ENCODE results near the gene DNAJC1.
"Not testable (repeated sequence)": the region's sequence is repeated elsewhere in the genome, so short reads cannot be mapped to it uniquely, and the experiment has no call there.

DNAJC1 gene

DNA sequence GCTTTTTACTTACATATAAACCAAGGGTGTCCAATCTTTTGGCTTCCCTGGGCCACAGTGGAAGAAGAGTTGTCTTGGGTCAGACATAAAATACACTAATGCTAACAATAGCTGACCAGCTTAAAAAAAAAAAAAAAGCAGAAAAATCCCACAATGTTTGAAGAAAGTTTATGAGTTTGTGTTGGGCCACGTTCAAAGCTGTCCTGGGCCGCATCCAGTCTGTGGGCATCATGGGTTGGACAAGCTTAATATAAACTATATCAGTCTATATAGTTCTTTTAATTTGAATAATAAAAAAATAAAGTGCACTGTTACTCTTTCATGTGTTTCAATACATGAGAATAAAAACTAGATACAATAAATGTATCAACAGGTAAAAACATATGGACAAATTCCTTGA is 179.9 kb downstream of the DNAJC1 start:
- no peak for DNase-seq

DNA sequence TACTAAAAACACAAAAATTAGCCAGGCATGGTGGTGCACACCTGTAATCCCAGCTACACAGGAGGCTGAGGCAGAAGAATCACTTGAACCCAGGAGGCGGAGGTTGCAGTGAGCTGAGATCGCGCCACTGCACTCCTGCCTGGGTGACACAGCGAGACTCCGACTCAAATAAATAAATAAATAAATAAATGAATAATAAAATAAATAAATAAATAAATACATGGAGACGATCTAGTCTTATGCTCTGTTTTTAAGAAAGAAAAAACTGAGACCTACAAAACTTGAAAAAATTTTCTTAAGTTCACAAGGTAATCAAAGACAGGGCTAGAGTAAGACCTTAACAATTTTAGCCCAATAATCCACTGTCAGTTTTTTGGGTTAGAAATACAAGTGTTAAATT is 181.3 kb downstream of the DNAJC1 start:
- not testable (repeated sequence) for DNase-seq

DNA sequence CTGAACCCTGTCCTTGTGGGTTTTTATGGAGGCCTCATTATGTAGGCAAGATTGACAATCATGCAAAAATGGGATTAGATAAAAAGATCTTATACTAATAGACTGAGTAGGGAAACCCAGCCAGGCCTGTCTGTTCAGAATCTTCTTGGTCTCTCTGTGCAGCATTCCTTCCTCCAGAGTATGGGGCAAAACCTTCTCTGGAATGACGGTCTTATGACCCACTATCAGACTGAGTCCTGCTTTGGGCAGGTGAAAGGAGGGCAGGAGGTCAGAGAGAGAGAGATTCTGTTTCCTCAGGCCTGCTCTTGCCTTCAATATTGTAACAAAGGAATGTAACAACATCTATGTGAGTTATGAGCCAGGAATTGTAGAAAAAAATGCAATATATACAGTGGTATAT is 182.6 kb downstream of the DNAJC1 start:
- DNase-seq: no peak

DNA sequence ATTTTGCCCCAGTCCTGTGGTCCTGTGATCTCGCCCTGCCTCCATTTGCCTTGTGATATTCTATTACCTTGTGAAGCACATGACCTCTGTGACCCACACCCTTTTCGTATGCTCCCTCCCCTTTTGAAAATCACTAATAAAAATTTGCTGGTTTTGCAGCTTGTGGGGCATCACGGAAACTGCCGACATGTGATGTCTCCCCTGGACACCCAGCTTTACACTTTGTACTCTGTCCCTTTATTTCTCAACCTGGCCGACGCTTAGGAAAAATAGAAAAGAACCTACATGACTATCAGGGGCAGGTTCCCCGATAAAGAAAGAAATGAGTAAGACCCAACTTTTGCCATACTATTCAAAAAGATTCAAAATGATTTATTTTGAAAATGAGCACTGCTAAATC is 185.1 kb downstream of the DNAJC1 start:
- DNase-seq: not testable (repeated sequence)

DNA sequence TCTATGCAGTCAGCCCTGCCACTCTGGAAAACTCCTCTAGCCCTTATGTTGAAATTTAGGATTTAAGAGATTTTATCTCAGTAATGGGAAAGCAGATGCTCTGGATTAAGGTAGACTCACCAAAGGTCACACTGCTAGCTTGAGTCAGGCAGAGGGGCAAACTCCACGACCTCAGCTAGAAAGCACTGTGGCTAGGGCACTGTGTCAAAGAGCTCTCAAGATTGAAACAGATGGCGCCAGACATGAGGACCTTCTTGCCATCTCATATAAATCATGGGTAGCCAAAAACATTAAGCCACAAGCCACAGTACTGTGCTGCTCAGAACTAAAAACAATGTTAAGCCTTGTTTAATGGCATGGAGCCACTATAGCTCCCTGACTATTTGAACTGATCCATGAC is 188.7 kb downstream of the DNAJC1 start:
- no peak for DNase-seq

DNA sequence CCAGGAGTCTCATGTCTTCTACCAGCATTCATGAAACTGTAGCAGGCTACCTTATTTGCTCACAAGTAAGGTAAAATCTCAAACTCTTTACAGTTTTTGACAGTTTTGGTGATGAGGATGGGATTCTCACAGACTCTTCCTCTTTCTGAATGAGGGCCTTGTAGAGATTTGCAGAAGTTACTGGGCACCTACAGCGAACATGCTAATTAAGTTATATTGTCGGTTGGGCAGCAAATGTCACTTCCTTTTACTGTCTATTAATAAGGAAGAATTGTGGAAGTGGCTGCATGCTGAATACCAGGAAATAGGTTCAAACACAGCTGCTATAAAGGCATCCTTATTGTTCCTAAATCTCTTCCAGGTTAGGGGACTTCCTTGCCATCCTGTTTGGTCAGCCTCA is 189.6 kb downstream of the DNAJC1 start:
- DNase-seq: no peak

DNA sequence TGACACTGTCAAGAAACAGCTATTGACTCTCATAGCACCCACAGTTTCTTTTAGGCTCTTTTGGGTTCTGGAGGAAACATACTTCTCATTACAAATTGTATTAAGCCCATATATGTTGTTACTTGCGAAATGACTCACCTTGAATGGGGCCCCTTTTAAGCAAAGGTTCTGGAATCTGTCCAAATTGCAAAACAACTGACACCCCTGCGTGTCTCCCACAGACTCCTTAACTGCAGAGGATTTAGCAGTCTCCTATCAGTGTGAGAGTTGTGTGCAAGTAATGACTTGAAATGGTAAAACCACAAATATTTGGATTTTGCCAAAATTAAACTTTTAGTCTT is 192.3 kb downstream of the DNAJC1 start:
- no peak for DNase-seq

DNA sequence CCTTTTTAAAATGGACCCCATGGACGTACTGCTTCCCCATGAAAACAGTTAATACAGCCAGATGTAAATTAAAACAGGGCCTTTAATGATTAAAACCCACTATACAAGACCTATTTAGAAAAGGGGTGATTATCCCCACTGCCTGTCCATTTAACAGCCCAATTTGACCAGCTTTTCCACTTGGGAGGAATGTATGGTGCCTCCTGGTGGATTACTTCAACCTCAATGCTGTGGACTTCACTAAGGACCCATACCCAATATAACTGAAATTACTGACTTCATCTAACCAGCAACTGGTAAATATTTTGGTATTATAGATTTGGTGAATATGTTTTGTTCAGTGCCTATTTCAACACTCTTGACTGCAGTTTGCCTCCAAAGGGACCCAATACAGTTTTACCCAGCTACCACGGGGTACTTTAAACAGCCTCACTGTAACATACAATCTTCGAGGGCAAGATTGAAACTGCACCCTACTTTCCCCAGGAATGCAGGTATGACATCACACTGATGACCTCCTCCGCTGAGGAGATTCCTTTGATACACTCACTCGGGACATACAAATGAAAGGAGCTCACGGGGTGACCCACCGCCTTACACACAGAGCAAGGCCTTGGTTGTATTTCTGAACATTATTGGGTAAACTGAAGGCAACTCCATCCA is 192.8 kb downstream of the DNAJC1 start:
- DNase-seq: no peak

DNA sequence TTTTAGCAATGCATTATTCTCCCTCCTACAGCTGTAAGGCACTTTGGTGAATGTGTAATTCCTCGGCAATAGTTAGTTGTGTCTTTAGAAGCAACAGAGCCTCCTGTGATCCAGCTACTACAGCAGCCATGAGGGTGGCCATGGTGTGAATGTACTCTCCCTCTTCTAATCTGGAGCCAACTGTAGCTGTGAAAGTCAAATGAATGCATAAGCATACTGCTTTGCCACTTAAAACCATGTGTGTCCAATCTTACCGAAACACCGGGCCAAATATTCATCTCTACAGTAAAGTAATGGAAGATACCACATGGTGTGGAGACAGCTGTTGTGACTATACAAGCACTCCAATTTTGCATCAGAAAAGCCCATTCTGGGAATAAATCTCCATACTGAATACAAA is 195.0 kb downstream of the DNAJC1 start:
- no peak for DNase-seq

DNA sequence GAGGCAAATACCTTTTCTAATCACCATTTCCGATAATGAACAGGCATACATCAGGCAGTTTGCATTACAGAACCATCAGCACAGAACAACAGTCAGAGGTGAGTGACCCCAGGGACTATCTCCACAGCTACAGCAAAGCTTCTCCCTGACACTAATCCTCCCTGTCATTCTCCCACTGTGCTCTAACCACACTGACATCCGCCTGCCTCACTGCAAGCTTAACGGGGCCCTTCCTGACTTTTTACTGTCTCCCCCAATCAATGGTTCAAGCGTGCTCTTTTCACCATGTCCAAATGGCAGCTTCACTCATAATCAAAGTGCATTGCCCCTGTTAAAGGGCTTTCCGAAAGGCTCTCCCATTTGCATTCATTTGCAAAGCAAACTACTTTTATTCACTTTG is 196.3 kb downstream of the DNAJC1 start:
- DNase-seq: no peak

DNA sequence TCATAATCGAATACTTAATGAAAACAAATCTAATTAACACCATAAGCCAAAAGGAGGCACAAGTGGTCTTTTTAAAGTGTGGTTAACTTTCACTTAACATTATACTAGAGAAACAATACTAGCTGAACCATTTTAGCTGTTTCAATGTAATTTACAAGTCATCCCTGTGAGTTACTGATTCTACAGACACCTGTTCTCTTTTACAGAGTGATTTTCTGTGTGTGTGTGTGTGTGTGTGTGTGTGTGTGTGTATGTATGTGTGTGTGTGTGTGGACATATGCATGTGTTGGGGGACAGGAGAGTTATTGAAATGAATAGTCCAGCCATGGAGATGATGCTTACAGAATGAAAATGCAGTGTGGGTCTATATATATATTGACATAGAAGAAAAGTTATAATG is 200.2 kb downstream of the DNAJC1 start:
- DNase-seq: no peak

DNA sequence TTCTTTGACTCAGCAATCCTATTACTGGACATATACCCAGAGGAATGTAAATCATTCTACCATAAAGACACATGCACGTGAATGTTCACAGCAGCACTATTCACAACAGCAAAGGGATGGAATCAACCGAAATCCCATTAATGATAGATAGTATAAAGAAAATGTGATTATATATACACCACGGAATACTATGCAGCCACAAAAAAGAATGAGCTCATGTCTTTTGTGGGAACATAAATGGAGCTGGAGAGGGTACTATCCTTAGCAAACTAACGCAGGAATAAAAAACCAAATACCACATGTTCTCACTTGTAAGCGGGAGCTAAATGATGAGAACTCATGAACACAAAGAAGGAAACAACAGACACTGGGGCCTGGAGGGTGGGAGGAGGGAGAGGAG is 201.9 kb downstream of the DNAJC1 start:
- DNase-seq: no peak

DNA sequence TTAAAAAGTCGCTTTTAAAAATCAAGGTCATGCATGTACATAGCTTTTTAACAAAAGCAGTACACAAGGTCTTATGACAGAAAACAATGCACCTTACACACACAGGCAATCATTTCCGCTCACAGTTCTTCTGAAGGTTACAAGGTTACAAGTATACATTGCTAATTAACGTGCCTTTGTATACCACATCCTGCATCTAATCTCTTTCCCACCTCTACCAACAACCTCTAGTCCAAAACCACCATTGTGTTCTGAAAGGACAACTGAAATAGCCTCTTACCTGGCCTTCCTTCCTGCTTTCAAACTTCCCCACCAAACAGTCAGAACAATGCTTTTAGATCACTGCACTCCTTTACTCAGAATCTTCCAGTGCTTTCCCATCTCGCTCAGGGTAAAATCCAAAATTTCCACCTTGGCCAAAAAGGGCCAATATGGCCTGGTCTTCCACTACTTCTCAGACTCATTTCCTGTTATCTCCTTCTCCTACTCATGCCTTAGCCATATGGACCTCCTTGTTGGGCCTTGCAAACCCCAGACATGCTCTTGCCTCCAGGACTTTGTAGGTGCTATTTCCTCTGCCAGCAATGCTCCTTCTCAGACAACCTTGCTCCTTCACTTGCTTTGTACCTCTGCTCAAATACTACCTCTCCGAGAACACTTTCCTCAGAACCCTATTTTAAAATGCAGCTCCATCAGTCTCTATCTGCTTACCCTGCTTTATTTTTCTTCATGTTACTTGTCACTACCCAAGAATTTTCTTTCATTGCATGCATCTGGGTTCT is 205.4 kb downstream of the DNAJC1 start:
- DNase-seq: no peak

DNA sequence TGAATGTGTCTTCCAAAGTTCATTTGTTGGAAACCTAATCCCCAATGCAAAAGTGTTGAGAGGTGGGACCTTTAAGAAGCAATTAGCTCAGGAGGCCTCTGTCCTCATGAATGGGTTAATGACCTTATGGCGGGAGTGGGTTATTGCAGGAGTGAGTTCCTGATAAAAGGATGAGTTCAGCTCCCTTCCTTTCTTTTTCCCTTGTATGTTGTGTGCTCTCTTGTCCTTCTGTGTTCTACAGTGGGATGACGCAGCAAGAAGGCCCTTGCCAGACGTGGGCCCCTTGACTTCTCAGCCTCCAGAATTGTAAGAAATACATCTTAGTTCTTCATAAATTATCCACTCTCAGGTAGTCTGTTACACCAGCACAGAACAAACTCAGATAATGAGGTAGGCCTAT is 206.0 kb downstream of the DNAJC1 start:
- DNase-seq: no peak

DNA sequence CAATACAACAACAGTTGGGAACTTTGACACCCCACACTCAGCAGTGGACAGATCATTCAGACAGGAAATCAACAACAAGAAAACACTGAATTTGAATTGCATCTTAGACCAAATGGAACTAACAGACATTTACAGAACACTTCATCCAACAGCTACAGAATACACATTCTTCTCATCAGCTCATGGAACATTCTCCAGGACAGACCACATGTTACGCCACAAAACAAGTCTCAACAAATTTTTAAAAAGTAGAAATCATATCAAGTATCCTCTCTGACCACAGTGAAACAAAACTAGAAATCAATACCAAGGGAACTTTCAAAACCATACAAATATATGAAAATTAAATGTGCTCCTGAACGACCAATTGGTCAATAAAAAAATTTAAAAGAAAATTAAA is 212.3 kb downstream of the DNAJC1 start:
- no peak for DNase-seq

DNA sequence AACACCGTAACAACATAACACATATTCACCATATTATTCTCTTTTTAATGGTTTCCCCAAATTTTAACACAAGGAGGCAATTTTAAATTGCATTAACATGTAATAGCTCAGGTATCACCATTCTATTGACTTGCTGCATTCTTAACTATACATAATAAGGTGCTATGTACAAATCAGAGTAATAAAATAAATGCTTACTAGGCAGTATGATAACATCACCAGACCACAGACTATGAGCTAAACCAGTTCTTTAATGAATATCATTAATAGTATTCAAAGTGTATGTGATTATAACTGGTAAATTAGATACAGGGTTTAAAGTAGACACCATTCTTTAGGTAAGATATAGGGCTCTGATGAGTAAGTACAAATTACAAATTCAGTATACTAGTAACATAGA is 226.6 kb downstream of the DNAJC1 start:
- no peak for DNase-seq

DNA sequence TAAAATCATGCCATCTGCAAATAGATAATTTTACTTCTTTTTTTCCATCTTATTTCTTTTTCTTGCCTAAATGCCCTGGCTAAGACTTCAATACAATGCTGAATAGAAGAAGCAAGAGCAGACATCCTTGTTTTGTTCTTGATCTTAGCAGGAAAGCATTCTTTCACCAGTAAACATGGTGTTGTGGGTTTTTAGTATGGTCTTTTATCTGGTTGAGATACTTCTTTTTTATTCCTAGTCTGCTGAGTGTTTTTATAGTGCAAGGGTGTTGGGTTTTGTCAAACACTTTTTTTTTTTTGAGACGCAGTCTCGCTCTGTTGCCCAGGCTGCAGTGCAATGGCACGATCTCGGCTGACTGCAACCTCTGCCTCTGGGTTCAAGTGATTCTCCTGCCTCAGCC is 232.3 kb downstream of the DNAJC1 start:
- no peak for DNase-seq

DNA sequence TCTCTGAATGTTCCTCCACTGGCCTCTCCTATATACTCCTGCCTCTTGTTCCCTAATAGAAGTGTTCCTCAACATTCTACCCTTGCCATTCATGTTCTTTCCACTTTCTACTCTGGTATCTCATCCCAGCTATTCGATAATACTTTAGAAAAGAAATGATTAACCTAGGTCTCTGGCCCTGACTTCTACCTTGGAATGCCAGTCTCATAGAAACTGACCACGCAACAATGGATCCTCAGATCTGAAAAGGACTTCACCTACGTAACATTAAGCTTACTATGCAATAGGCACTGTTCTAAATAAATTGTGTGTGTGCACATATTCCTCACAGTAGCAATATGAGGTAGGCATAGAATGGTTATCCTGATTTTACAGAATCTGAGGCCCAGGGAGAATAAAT is 234.5 kb downstream of the DNAJC1 start:
- no peak for DNase-seq

DNA sequence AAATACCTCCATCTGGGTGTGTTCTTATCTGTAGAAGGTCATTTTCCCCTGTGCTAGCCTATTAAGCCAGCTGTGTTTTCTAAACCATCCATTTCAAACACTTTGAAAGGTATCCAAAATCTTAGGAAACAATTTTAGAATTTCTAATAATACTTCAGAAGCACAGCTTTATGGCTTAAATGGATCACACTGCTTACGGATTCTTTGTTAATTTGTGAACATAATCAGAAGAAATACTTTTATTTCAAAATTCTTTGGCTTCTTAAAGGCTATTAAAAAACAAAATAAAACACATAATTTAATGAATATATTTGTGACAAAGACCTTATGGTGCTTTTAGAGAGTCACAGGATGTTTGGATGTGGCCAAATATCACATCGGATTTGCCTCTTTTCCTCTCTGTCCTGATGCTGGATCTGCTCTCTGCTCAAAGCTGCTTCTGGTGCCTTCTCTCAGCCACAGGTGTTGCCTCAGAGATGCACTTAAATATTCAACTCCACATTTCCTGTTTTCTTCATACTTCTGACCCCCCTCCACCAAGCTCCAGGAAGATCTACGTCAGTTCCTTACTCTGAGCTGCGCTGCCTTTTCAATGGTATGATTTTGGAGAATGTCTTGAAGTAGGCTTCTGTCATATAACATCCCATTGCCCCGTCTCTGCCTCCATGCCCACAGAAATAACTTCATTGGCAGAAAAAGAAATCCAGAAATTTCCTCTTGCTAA is 238.9 kb downstream of the DNAJC1 start:
- no peak for DNase-seq

DNA sequence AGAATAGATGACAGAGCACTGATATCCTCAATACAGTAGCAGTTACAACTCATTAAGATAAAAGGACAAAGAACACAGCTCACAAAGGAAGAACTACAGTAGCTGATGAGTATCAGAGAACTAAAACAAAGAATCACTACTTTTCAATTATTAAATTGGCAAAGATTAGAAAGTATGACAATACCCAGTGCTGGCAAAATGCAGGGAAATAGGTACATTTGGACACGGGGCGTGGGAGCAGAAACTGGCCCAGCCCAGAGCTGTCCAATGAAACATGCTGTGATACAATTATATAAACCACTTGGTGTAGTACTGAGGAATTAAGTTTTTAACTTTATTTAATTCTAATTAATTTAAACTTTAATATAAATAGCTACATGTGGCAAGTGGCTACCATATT is 243.2 kb downstream of the DNAJC1 start:
- no peak for DNase-seq

DNA sequence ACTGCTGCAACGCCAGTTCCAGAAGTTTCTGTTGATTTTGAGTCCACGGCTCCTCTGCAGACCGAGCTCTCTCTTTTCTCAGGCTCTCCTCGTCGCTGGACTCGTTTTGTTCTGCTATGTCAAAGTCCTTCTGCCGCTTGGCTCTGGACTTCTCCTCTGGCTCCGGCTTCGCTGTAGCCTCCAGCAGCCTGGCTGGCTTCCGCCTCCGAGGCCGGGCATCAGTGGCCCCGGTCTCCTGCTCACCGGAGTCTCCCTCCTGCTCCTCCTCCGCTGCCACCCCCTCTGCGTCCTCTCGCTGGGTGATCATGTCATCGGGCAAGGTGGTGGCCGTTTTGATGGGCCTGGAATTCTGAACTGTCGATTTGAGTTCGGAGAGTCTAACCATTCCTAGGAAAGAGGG is 244.3 kb downstream of the DNAJC1 start:
- no peak for DNase-seq

DNA sequence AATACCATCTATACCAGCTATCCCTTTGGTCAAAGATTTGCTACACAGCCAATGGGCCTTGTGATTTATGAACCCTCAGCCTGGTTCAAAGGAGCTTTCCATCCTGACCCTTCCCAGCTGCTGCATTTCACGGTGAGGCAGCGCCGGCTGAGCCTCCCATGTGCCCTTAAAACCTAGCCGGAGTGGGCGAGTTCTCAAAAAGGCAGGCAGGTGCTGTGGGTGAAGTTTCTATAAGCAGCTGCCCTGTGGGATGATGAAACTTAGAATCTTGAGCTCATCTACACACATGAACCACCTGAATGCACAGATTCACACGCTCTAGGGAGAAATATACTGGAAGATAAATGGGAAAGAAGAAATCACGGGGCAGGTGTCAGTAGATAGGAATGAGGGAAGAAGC is 244.8 kb downstream of the DNAJC1 start:
- no peak for DNase-seq

DNA sequence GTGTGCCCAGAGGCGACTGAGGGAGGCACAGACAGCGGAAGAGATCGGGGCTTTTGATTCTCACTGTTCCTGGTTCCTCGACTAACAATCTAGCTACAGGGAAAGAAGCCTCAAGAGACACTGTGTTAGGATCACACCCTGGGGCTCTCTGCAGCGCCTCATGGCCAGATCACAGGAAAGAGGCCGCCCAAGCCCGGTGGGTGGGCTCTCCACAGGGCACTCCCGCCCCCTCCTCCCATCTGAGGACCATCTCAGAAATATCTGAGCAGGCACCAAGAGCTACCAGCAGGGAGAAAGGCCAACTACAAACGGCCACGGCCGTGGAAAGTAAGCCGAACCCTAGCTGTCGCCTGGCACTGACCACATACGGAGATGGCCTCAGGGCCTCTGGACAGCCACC is 245.3 kb downstream of the DNAJC1 start:
- no peak for DNase-seq

Data from fibroblast of skin of back (primary cell).